Measurements from ENCODE around the gene KRTAP12-2. TPM values are rescaled to one million over a fixed set of nuclear protein-coding genes. Genes with fewer than 3 reads are reported as not detected.

Gene KRTAP12-2
- total RNA-seq, 2 donors from 2014 or later, result not detected

DNA sequence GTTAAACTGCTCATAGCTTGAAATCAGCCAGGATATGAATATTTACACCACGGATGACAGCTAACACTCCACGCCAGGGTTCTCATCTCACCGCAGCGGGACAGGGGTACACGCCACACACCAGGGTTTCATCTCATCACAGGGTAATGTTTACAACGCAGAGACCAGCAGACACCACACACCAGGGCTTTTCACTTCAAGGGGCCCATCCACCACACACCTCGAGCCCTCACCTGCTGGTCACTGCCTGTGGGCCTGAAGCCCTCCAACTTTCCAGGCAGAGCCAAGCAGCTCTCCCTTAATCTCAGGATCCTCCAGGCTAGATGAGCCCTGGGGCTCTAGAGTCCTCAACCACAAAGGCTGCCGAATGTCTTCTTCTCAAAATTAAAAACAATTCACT, 28.9 kb upstream of the KRTAP12-2 start:
- WGBS, 2 experiments (ENCODE audit: insufficient coverage in 1 of 2, insufficient read length in 1 of 2), result 88% methylated on average over 8 of the region's 8 CpGs
- Mint-ChIP-seq H3K27ac (peak overlapping the region; percentile 36), H3K9me3 (peaks cover 17% of the 10 kb centered on the region), H3K4me1 (peaks cover 35% of the 10 kb centered on the region), H3K36me3 (ENCODE audit: low read depth) (peaks cover 4% of the 10 kb centered on the region), H3K4me3 (no peak overlapping the region), H3K27me3 (ENCODE audit: insufficient read depth) (peaks cover 19% of the 10 kb centered on the region)
- DNase-seq, result no peak
- H3K27ac ChIP-seq (ENCODE audit: low read depth, low read length), result no peak overlapping the region
- peaks cover 21% of the 10 kb centered on the region for H3K9me3 ChIP-seq (ENCODE audit: control insufficient read depth, low read length)
- no peak overlapping the region for H3K4me3 ChIP-seq (ENCODE audit: low read length)
- peaks cover 3% of the 10 kb centered on the region for H3K4me1 ChIP-seq (ENCODE audit: control insufficient read depth, insufficient read depth, low read length)
- TF ChIP-seq, protein P1, sequence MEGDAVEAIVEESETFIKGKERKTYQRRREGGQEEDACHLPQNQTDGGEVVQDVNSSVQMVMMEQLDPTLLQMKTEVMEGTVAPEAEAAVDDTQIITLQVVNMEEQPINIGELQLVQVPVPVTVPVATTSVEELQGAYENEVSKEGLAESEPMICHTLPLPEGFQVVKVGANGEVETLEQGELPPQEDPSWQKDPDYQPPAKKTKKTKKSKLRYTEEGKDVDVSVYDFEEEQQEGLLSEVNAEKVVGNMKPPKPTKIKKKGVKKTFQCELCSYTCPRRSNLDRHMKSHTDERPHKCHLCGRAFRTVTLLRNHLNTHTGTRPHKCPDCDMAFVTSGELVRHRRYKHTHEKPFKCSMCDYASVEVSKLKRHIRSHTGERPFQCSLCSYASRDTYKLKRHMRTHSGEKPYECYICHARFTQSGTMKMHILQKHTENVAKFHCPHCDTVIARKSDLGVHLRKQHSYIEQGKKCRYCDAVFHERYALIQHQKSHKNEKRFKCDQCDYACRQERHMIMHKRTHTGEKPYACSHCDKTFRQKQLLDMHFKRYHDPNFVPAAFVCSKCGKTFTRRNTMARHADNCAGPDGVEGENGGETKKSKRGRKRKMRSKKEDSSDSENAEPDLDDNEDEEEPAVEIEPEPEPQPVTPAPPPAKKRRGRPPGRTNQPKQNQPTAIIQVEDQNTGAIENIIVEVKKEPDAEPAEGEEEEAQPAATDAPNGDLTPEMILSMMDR (conservative IDR thresholded peaks at IDR 0.05), result no peak
- H3K36me3 ChIP-seq (ENCODE audit: control insufficient read depth, insufficient read depth, low read length), result no peaks in the 10 kb centered on the region
- no peak overlapping the region for H3K9ac ChIP-seq (ENCODE audit: extremely low read depth, low read length, poor library complexity, severe bottlenecking)
- H3K27me3 ChIP-seq (ENCODE audit: control insufficient read depth, insufficient read depth, low read length, poor library complexity, severe bottlenecking), result no peaks in the 10 kb centered on the region

- TF ChIP-seq, protein P1 (conservative IDR thresholded peaks at IDR 0.05), result no peak
- Histone ChIP-seq H3K36me3 (ENCODE audit: control insufficient read depth, insufficient read depth, low read length) (no peaks in the 10 kb centered on the region), H3K4me3 (ENCODE audit: low read length) (no peak overlapping the region), H3K27ac (ENCODE audit: low read depth, low read length) (no peak overlapping the region), H3K9me3 (ENCODE audit: control insufficient read depth, low read length) (peaks cover 21% of the 10 kb centered on the region), H3K9ac (ENCODE audit: extremely low read depth, low read length, poor library complexity, severe bottlenecking) (no peak overlapping the region), H3K27me3 (ENCODE audit: control insufficient read depth, insufficient read depth, low read length, poor library complexity, severe bottlenecking) (no peaks in the 10 kb centered on the region), H3K4me1 (ENCODE audit: control insufficient read depth, insufficient read depth, low read length) (peaks cover 3% of the 10 kb centered on the region)
- peaks cover 17% of the 10 kb centered on the region for H3K9me3 Mint-ChIP-seq
- DNase-seq, result no peak
- WGBS, 2 experiments (ENCODE audit: insufficient coverage in 1 of 2, insufficient read length in 1 of 2), result 81 to 83% methylated on average over 7 to 8 of the region's 8 CpGs
- no peak overlapping the region for H3K27ac Mint-ChIP-seq
- peaks cover 39% of the 10 kb centered on the region for H3K4me1 Mint-ChIP-seq
- H3K36me3 Mint-ChIP-seq (ENCODE audit: low read depth), result peaks cover 4% of the 10 kb centered on the region
- peaks cover 19% of the 10 kb centered on the region for H3K27me3 Mint-ChIP-seq (ENCODE audit: insufficient read depth)
- H3K4me3 Mint-ChIP-seq, result no peak overlapping the region
These were observed 28.5 kb upstream of the KRTAP12-2 start for GRCh38 chr21:44695184-44695583.

DNA sequence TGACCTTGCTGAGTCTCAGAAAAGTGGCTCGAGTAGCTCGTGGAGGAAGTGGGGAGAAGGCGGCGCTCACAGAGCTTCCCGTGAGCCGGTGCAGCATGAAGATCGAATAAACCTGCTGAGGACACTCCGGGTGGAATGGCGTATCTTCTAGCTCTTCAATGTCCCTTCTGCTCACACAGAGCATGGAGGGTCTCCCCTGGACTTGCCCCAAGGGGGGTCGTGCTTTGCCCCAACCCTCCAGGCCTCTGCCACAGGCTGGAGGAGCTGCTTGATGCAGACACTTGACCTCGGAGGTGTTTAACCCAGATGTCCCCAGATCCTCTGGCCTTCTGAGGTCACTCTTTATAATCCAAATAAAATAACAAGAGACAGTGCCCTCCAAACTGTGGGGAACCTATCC, 28.0 kb upstream of the KRTAP12-2 start:
- no peak overlapping the region for H3K27ac Mint-ChIP-seq
- H3K36me3 ChIP-seq (ENCODE audit: control insufficient read depth, insufficient read depth, low read length), result no peaks in the 10 kb centered on the region
- H3K27ac ChIP-seq (ENCODE audit: low read depth, low read length), result no peak overlapping the region
- no peak for DNase-seq
- WGBS, 2 experiments (ENCODE audit: insufficient coverage in 1 of 2, insufficient read length in 1 of 2), result 86 to 87% methylated on average over 8 to 11 of the region's 11 CpGs
- H3K4me1 ChIP-seq (ENCODE audit: control insufficient read depth, insufficient read depth, low read length), result peaks cover 3% of the 10 kb centered on the region
- peaks cover 21% of the 10 kb centered on the region for H3K9me3 ChIP-seq (ENCODE audit: control insufficient read depth, low read length)
- H3K4me3 ChIP-seq (ENCODE audit: low read length), result no peak overlapping the region
- no peak overlapping the region for H3K9ac ChIP-seq (ENCODE audit: extremely low read depth, low read length, poor library complexity, severe bottlenecking)
- no peak overlapping the region for H3K4me3 Mint-ChIP-seq
- H3K9me3 Mint-ChIP-seq, result peaks cover 17% of the 10 kb centered on the region
- H3K4me1 Mint-ChIP-seq, result peaks cover 43% of the 10 kb centered on the region
- H3K36me3 Mint-ChIP-seq (ENCODE audit: low read depth), result peaks cover 4% of the 10 kb centered on the region
- TF ChIP-seq, protein P1 (conservative IDR thresholded peaks at IDR 0.05), result no peak
- peaks cover 19% of the 10 kb centered on the region for H3K27me3 Mint-ChIP-seq (ENCODE audit: insufficient read depth)
- no peaks in the 10 kb centered on the region for H3K27me3 ChIP-seq (ENCODE audit: control insufficient read depth, insufficient read depth, low read length, poor library complexity, severe bottlenecking)
